Mesenchymal stem cell (in vitro differentiated cells and primary cell): ENCODE data around the gene LIMS1.
A peak's percentile ranks its signal among the peaks of the same experiment; 100 is the strongest.

Experiments used
- DNase-seq: peaks from one replicate; pipeline ENCODE4 v3.0.0-alpha.2; 2013
- H2AFZ ChIP-seq: one replicate; pipeline ENCODE4 v1.6.1; 2013; ENCODE audit warnings: low read depth, mild to moderate bottlenecking, control low read depth, inconsistent platforms, low read length, moderate library complexity
- H2AK5ac ChIP-seq: 2 replicates; pipeline ENCODE4 v1.6.1; 2013; ENCODE audit warnings: low read length, moderate library complexity, mild to moderate bottlenecking, inconsistent platforms; ENCODE audit not compliant: severe bottlenecking
- H2BK120ac ChIP-seq: one replicate; pipeline ENCODE4 v1.6.1; 2013; ENCODE audit warnings: low read depth, mild to moderate bottlenecking, inconsistent platforms, low read length, moderate library complexity
- H2BK12ac ChIP-seq, 2 experiments: one replicate each; pipeline ENCODE4 v1.6.1; 2013; ENCODE audit warnings: inconsistent platforms in 2 of 2, low read length in 2 of 2, mild to moderate bottlenecking in 2 of 2, moderate library complexity in 2 of 2, control low read depth in 1 of 2
- H2BK15ac ChIP-seq: one replicate; pipeline ENCODE4 v1.6.1; 2013; ENCODE audit warnings: mild to moderate bottlenecking, low read depth, inconsistent platforms; ENCODE audit not compliant: poor library complexity, severe bottlenecking
- H2BK5ac ChIP-seq: 2 replicates; pipeline ENCODE4 v1.6.1; 2013; ENCODE audit warnings: low read depth, mild to moderate bottlenecking, low read length, control low read depth, inconsistent platforms; ENCODE audit not compliant: poor library complexity, severe bottlenecking
- H3K14ac ChIP-seq, 2 experiments: one replicate each; pipeline ENCODE4 v1.6.1; 2013; ENCODE audit warnings: inconsistent platforms in 2 of 2, low read length in 2 of 2, control low read depth in 1 of 2, mild to moderate bottlenecking in 1 of 2, moderate library complexity in 1 of 2
- H3K18ac ChIP-seq, 2 experiments: one replicate each; pipeline ENCODE4 v1.6.1; 2013; ENCODE audit warnings: inconsistent platforms in 2 of 2, low read length in 2 of 2, control low read depth in 1 of 2, low read depth in 1 of 2, mild to moderate bottlenecking in 1 of 2
- H3K23ac ChIP-seq, 2 experiments: one replicate each; pipeline ENCODE4 v1.6.1; 2013; ENCODE audit warnings: inconsistent platforms in 2 of 2, low read length in 2 of 2, mild to moderate bottlenecking in 2 of 2, moderate library complexity in 2 of 2, control low read depth in 1 of 2
- H3K27ac ChIP-seq: 2 replicates; pipeline ENCODE4 v1.5.1; 2013; ENCODE audit warnings: mild to moderate bottlenecking, moderate library complexity, low read length, control low read depth, inconsistent platforms; ENCODE audit not compliant: poor library complexity, severe bottlenecking
- H3K27me3 ChIP-seq, 2 experiments: 2 replicates each; pipeline versions ENCODE4 v1.6.1 to v1.7.0; 2013; ENCODE audit warnings: low read length in 2 of 2, mild to moderate bottlenecking in 2 of 2, moderate library complexity in 2 of 2, control low read depth in 1 of 2, inconsistent platforms in 1 of 2; ENCODE audit not compliant: control insufficient read depth in 1 of 2, insufficient read depth in 1 of 2
- H3K36me3 ChIP-seq, 2 experiments: 2 replicates each; pipeline versions ENCODE4 v1.6.1 to v1.7.0; 2013; ENCODE audit warnings: low read length in 2 of 2, control low read depth in 1 of 2, inconsistent platforms in 1 of 2, low read depth in 1 of 2, mild to moderate bottlenecking in 1 of 2; ENCODE audit not compliant: insufficient read depth in 2 of 2, control insufficient read depth in 1 of 2
- H3K4ac ChIP-seq, 2 experiments: one replicate each; pipeline ENCODE4 v1.6.1; 2013; ENCODE audit warnings: inconsistent platforms in 2 of 2, low read length in 2 of 2, mild to moderate bottlenecking in 2 of 2, moderate library complexity in 2 of 2, control low read depth in 1 of 2, low read depth in 1 of 2
- H3K4me1 ChIP-seq: 2 replicates; pipeline ENCODE4 v1.6.1; 2013; ENCODE audit warnings: low read depth, low read length, control low read depth; ENCODE audit not compliant: control insufficient read depth, insufficient read depth
- H3K4me2 ChIP-seq: 2 replicates; pipeline ENCODE4 v1.6.1; 2013; ENCODE audit warnings: low read length, mild to moderate bottlenecking, inconsistent platforms; ENCODE audit not compliant: poor library complexity, severe bottlenecking
- H3K4me3 ChIP-seq, 2 experiments: 2 replicates each; pipeline versions ENCODE4 v1.5.1 to v1.7.0; 2013; ENCODE audit warnings: low read length in 2 of 2, mild to moderate bottlenecking in 2 of 2, control low read depth in 1 of 2, low read depth in 1 of 2; ENCODE audit not compliant: insufficient read depth in 1 of 2
- H3K79me1 ChIP-seq: replicated peaks from 2 replicates; pipeline ENCODE4 v1.6.1; 2013; ENCODE audit warnings: mild to moderate bottlenecking, control low read depth, low read length, inconsistent platforms; ENCODE audit not compliant: poor library complexity, severe bottlenecking
- H3K9ac ChIP-seq: 2 replicates; pipeline ENCODE4 v1.7.0; 2013; ENCODE audit warnings: mild to moderate bottlenecking, low read length, moderate library complexity
- H3K9me3 ChIP-seq: 2 replicates; pipeline ENCODE4 v1.7.0; 2013; ENCODE audit warnings: mild to moderate bottlenecking, low read length; ENCODE audit not compliant: control insufficient read depth
- H4K8ac ChIP-seq: one replicate; pipeline ENCODE4 v1.6.1; 2013; ENCODE audit warnings: inconsistent platforms, mild to moderate bottlenecking, low read length, moderate library complexity
- H4K91ac ChIP-seq: one replicate; pipeline ENCODE4 v1.6.1; 2013; ENCODE audit warnings: mild to moderate bottlenecking, low read length, inconsistent platforms
- WGBS: methylation state at CpG from one replicate; pipeline ENCODE4 v1.1.7; 2013; ENCODE audit warnings: mixed read lengths; 5-methylcytosine and 5-hydroxymethylcytosine counted together

The LIMS1 gene

GRCh38 chr2:108548208-108549003 lies 14.1 kb downstream of the LIMS1 start:
- Histone ChIP-seq H3K79me1 (no peaks in the 10 kb centered on the region), H3K14ac (no peak overlapping the region), H3K4me3 (no peak overlapping the region), H3K4ac (no peak overlapping the region), H3K27me3 (no peaks in the 10 kb centered on the region), H2BK15ac (no peak overlapping the region), H3K4me1 (peaks cover 12% of the 10 kb centered on the region), H3K36me3 (peaks cover 5 to 10% of the 10 kb centered on the region in 2 experiments), H3K23ac (no peak overlapping the region), H2AK5ac (no peak overlapping the region), H2BK5ac (no peak overlapping the region), H3K4me2 (no peak overlapping the region), H3K9me3 (no peaks in the 10 kb centered on the region), H2AFZ (no peak overlapping the region), H2BK120ac (no peak overlapping the region), H4K8ac (no peak overlapping the region), H3K9ac (no peak overlapping the region), H4K91ac (no peak overlapping the region), H3K18ac (no peak overlapping the region), H2BK12ac (no peak overlapping the region), H3K27ac (peak overlapping the region; percentile 14)
- 63% methylated on average over 7 of the region's 9 CpGs for whole genome bisulfite sequencing
- peak; percentile 91 for DNase-seq

- H3K4me1 ChIP-seq, result peaks cover 11% of the 10 kb centered on the region
- H2BK120ac ChIP-seq, result no peak overlapping the region
- H3K4ac ChIP-seq, result peak overlapping the region in 1 of 2 experiments; percentile 37
- no peak overlapping the region for H2BK15ac ChIP-seq
- no peak overlapping the region for H3K23ac ChIP-seq
- peak overlapping the region; percentile 14 for H3K9ac ChIP-seq
- no peak overlapping the region for H4K8ac ChIP-seq
- H2AK5ac ChIP-seq, result no peak overlapping the region
- no peaks in the 10 kb centered on the region for H3K79me1 ChIP-seq
- peak overlapping the region; percentile 33 to 48 for H3K18ac ChIP-seq
- no peak overlapping the region for H2BK5ac ChIP-seq
- H3K4me2 ChIP-seq, result no peak overlapping the region
- H3K4me3 ChIP-seq, result no peak overlapping the region
- no peaks in the 10 kb centered on the region for H3K27me3 ChIP-seq
- peak overlapping the region in 1 of 2 experiments; percentile 52 for H2BK12ac ChIP-seq
- H3K36me3 ChIP-seq, result peaks cover 0 to 10% of the 10 kb centered on the region in 2 experiments
- H3K27ac ChIP-seq, result no peak overlapping the region
- H2AFZ ChIP-seq, result no peak overlapping the region
- H3K9me3 ChIP-seq, result no peaks in the 10 kb centered on the region
- no peak for DNase-seq
- H3K14ac ChIP-seq, result no peak overlapping the region
- no peak overlapping the region for H4K91ac ChIP-seq
- WGBS, result 45% methylated on average over 1 of the region's 2 CpGs
These were observed 18.3 kb downstream of the LIMS1 start for GRCh38 chr2:108552566-108552965.

- no peak overlapping the region for H3K18ac ChIP-seq
- no peaks in the 10 kb centered on the region for H3K9me3 ChIP-seq
- H3K14ac ChIP-seq, result no peak overlapping the region
- peak overlapping the region in 1 of 2 experiments; percentile 35 for H3K4ac ChIP-seq
- peak; percentile 45 for DNase-seq
- H2BK5ac ChIP-seq, result no peak overlapping the region
- no peak overlapping the region for H2AK5ac ChIP-seq
- WGBS, result 21% methylated on average over 6 of the region's 7 CpGs
- H3K27me3 ChIP-seq, result no peaks in the 10 kb centered on the region
- no peak overlapping the region for H3K27ac ChIP-seq
- H4K91ac ChIP-seq, result no peak overlapping the region
- peak overlapping the region; percentile 14 for H3K9ac ChIP-seq
- peaks cover 11% of the 10 kb centered on the region for H3K4me1 ChIP-seq
- no peak overlapping the region for H3K4me3 ChIP-seq
- H3K79me1 ChIP-seq, result no peaks in the 10 kb centered on the region
- no peak overlapping the region for H3K4me2 ChIP-seq
- H2BK120ac ChIP-seq, result no peak overlapping the region
- H3K23ac ChIP-seq, result no peak overlapping the region
- no peak overlapping the region for H2AFZ ChIP-seq
- no peak overlapping the region for H4K8ac ChIP-seq
- no peak overlapping the region for H2BK15ac ChIP-seq
- no peak overlapping the region for H2BK12ac ChIP-seq
- peaks cover 0 to 10% of the 10 kb centered on the region in 2 experiments for H3K36me3 ChIP-seq
These were observed 19.1 kb downstream of the LIMS1 start for GRCh38 chr2:108553209-108553919.

GRCh38 chr2:108554528-108554927 lies 20.3 kb downstream of the LIMS1 start:
- DNase-seq, result no peak
- H3K27me3 ChIP-seq, result no peaks in the 10 kb centered on the region
- H3K4me3 ChIP-seq, result no peak overlapping the region
- H4K8ac ChIP-seq, result no peak overlapping the region
- no peak overlapping the region for H3K4ac ChIP-seq
- H2BK120ac ChIP-seq, result no peak overlapping the region
- peaks cover 0 to 10% of the 10 kb centered on the region in 2 experiments for H3K36me3 ChIP-seq
- no peak overlapping the region for H2BK15ac ChIP-seq
- H3K4me2 ChIP-seq, result no peak overlapping the region
- no peak overlapping the region for H3K9ac ChIP-seq
- H3K18ac ChIP-seq, result no peak overlapping the region
- H3K79me1 ChIP-seq, result no peaks in the 10 kb centered on the region
- H2BK12ac ChIP-seq, result no peak overlapping the region
- H2BK5ac ChIP-seq, result no peak overlapping the region
- H3K4me1 ChIP-seq, result peaks cover 9% of the 10 kb centered on the region
- no peak overlapping the region for H2AK5ac ChIP-seq
- H3K27ac ChIP-seq, result no peak overlapping the region
- WGBS, result 97% methylated on average over 5 of the region's 5 CpGs
- peak overlapping the region; percentile 36 for H4K91ac ChIP-seq
- H2AFZ ChIP-seq, result no peak overlapping the region
- no peaks in the 10 kb centered on the region for H3K9me3 ChIP-seq
- peak overlapping the region in 1 of 2 experiments; percentile 50 for H3K14ac ChIP-seq
- no peak overlapping the region for H3K23ac ChIP-seq
